ENCODE data around the gene DIDO1.

DNA sequence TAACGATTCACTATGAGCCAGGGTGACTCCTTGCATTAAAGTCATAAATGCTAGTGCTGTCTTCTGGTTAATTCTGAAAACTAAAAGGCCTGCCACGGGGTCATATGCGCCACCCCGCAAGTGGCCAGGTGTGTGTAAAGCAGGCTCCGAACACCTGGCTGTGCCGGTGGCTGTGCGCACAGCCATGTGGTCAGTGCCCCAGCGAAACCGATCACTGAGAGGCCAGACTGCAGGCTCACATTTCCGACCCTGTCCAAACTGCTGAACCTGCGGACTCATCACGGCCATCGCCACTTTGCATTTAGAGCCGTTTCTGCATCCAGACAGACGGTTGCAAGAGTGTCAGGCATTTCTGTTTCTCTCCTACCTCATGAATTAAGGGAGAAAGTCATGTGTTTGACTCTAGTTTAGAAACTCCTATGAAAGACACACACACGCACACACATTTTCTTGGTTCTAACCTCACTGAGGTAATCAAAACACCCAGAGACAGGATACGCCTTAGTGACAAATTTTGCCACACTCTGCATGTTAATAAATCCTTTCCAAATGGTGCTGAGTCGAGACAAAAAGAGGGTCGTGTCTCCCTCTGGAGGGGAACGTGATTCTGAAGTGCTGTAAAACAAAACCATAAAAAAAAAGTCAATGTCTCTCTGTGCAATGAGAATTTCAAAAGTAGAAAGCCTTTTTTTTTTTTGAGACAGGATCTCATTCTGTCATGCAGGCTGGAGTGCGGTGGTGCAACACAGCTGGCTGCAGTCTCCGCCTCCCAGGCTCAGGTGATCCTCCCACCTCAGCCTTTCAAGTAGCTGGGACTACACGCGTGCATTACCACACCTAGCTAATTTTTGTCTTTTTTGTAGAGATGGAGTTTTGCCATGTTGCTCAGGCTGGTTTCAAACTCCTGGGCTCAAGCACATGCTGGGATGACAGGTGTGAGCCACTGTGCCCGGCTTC is 33.7 kb downstream of the DIDO1 start:
- no peak for TF ChIP-seq POLR2A (IDR thresholded peaks at IDR 0.05)
- TF ChIP-seq, protein P1, sequence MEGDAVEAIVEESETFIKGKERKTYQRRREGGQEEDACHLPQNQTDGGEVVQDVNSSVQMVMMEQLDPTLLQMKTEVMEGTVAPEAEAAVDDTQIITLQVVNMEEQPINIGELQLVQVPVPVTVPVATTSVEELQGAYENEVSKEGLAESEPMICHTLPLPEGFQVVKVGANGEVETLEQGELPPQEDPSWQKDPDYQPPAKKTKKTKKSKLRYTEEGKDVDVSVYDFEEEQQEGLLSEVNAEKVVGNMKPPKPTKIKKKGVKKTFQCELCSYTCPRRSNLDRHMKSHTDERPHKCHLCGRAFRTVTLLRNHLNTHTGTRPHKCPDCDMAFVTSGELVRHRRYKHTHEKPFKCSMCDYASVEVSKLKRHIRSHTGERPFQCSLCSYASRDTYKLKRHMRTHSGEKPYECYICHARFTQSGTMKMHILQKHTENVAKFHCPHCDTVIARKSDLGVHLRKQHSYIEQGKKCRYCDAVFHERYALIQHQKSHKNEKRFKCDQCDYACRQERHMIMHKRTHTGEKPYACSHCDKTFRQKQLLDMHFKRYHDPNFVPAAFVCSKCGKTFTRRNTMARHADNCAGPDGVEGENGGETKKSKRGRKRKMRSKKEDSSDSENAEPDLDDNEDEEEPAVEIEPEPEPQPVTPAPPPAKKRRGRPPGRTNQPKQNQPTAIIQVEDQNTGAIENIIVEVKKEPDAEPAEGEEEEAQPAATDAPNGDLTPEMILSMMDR (IDR thresholded peaks at IDR 0.05) = no peak
